WTC11 (cell line): Measurements from ENCODE around the gene HK2.

Experiments used
- TF ChIP-seq, protein P1 (sequence below): fragments of 200-600 bp; IDR thresholded peaks from 2 replicates; pipeline ENCODE4 v1.8.0; 2022; ENCODE audit warnings: antibody characterized with exemption
- TF ChIP-seq, protein P2 (sequence below): sonication (generic); formaldehyde crosslinking; IDR thresholded peaks from 2 replicates; pipeline ENCODE4 v1.8.0; 2022; ENCODE audit warnings: mild to moderate bottlenecking, missing genetic modification reagents

DNA sequence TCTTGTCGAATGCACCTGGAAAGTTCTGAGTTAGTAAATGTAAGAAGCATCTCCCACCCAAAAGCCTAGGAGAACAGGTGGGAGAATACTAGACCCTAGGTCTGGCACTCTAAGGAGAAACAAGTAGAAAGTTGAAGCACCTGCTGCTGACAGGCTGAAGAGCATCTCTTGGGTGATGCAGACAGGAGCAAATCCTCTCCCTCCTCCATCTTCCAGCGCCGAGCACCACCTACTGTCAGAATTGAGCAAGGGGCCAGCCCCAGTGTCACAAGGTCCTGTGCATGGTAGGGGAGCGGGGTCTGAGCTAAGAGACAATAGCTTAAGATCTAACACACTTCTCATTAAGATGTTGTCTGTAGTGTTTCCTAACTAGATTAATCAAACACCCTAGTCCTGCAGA is 52.9 kb downstream of the HK2 start:
- TF ChIP-seq, protein P1, sequence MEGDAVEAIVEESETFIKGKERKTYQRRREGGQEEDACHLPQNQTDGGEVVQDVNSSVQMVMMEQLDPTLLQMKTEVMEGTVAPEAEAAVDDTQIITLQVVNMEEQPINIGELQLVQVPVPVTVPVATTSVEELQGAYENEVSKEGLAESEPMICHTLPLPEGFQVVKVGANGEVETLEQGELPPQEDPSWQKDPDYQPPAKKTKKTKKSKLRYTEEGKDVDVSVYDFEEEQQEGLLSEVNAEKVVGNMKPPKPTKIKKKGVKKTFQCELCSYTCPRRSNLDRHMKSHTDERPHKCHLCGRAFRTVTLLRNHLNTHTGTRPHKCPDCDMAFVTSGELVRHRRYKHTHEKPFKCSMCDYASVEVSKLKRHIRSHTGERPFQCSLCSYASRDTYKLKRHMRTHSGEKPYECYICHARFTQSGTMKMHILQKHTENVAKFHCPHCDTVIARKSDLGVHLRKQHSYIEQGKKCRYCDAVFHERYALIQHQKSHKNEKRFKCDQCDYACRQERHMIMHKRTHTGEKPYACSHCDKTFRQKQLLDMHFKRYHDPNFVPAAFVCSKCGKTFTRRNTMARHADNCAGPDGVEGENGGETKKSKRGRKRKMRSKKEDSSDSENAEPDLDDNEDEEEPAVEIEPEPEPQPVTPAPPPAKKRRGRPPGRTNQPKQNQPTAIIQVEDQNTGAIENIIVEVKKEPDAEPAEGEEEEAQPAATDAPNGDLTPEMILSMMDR, result no peak
- TF ChIP-seq, protein P2, sequence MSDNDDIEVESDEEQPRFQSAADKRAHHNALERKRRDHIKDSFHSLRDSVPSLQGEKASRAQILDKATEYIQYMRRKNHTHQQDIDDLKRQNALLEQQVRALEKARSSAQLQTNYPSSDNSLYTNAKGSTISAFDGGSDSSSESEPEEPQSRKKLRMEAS (CRISPR knock-in tag), result no peak
